Esophagus mucosa (tissue), 1 donor: Measurements from ENCODE around the gene MRPL55. TPM values are rescaled to one million over a fixed set of nuclear protein-coding genes. Genes with fewer than 3 reads are reported as not detected.

Source experiments
- ATAC-seq: fragments of 200-7000 bp; cut with Tn5 transposase; one replicate; pipeline ENCODE4 v1.9.1; 2020
- total RNA-seq: library from RNA; stranded (reverse); gene quantifications from one replicate; pipeline ENCODE4 v1.2.4, GENCODE V29; 2023
- donor health status: DM: yes; HTN: yes; CAD: no.

The MRPL55 gene
- total RNA-seq, 1 donor from 2014 or later: 29.0 TPM

GRCh38 chr1:228066891-228067654 is 42.0 kb downstream of the MRPL55 start:
- ATAC-seq: no peak

GRCh38 chr1:228066416-228066815 is 42.7 kb downstream of the MRPL55 start:
- ATAC-seq: no peak

GRCh38 chr1:228065543-228066347 is 43.4 kb downstream of the MRPL55 start:
- ATAC-seq: no peak

- ATAC-seq: no peak
These were observed 44.2 kb downstream of the MRPL55 start for GRCh38 chr1:228064741-228065542.

GRCh38 chr1:228064296-228064695 is 44.8 kb downstream of the MRPL55 start:
- ATAC-seq: no peak

- ATAC-seq: no peak
These were observed 45.6 kb downstream of the MRPL55 start for GRCh38 chr1:228063251-228064191.

GRCh38 chr1:228062812-228063211 is 46.3 kb downstream of the MRPL55 start:
- no peak for ATAC-seq

- ATAC-seq: no peak
These were observed 46.9 kb downstream of the MRPL55 start for GRCh38 chr1:228062085-228062791.

GRCh38 chr1:228061411-228062084 is 47.6 kb downstream of the MRPL55 start:
- no peak for ATAC-seq

GRCh38 chr1:228060458-228061190 is 48.5 kb downstream of the MRPL55 start:
- ATAC-seq: peak; percentile 27

- ATAC-seq: peak; percentile 84
These were observed 49.3 kb downstream of the MRPL55 start for GRCh38 chr1:228059634-228060457.

GRCh38 chr1:228058949-228059633 is 50.0 kb downstream of the MRPL55 start:
- ATAC-seq: no peak

GRCh38 chr1:228058172-228058948 is 50.7 kb downstream of the MRPL55 start:
- ATAC-seq: no peak
